Coronary artery (tissue), 2 donors: ENCODE results near the gene DLG2.

Experiments
- DNase-seq: peaks from one replicate; pipeline ENCODE4 v3.0.0-alpha.2; 2017; ENCODE audit warnings: low spot score
- H3K27ac ChIP-seq, 2 donors: fragments of 200-600 bp; sonication (generic); one replicate each; pipeline ENCODE4 v1.5.1; 2016 to 2019
- H3K4me3 ChIP-seq: fragments of 200-600 bp; sonication (generic); 2 replicates; pipeline ENCODE4 v1.5.1; 2016; ENCODE audit warnings: mild to moderate bottlenecking, moderate library complexity
- CTCF ChIP-seq: fragments of 200-600 bp; sonication (generic); IDR thresholded peaks from one replicate; pipeline ENCODE4 v1.5.1; 2019; ENCODE audit warnings: antibody characterized with exemption

The DLG2 gene

GRCh38 chr11:85589373-85589772, 37.8 kb downstream of the DLG2 start:
- Histone ChIP-seq H3K27ac (no peak overlapping the region), H3K4me3 (no peak overlapping the region)
- no peak for TF ChIP-seq CTCF
- no peak for DNase-seq

- DNase-seq: no peak
- no peak overlapping the region for H3K27ac ChIP-seq
- TF ChIP-seq CTCF: no peak
- no peak overlapping the region for H3K4me3 ChIP-seq
Observed at GRCh38 chr11:85582111-85582510, 45.0 kb downstream of the DLG2 start.

GRCh38 chr11:85575388-85575787, 51.8 kb downstream of the DLG2 start:
- no peak for DNase-seq
- H3K4me3 ChIP-seq: no peak overlapping the region
- H3K27ac ChIP-seq: no peak overlapping the region
- no peak for TF ChIP-seq CTCF

GRCh38 chr11:85572056-85572455, 55.1 kb downstream of the DLG2 start:
- TF ChIP-seq CTCF: no peak
- Histone ChIP-seq H3K4me3 (no peak overlapping the region), H3K27ac (no peak overlapping the region)
- no peak for DNase-seq

GRCh38 chr11:85569525-85569924, 57.6 kb downstream of the DLG2 start:
- no peak overlapping the region for H3K27ac ChIP-seq
- TF ChIP-seq CTCF: no peak
- DNase-seq: no peak
- no peak overlapping the region for H3K4me3 ChIP-seq

- TF ChIP-seq CTCF: no peak
- DNase-seq: no peak
- Histone ChIP-seq H3K27ac (no peak overlapping the region), H3K4me3 (no peak overlapping the region)
Observed at GRCh38 chr11:85558411-85558810, 68.7 kb downstream of the DLG2 start.

GRCh38 chr11:85551881-85552280, 75.3 kb downstream of the DLG2 start:
- TF ChIP-seq CTCF: no peak
- Histone ChIP-seq H3K4me3 (no peak overlapping the region), H3K27ac (no peak overlapping the region)
- no peak for DNase-seq
